Stimulated activated CD4-positive, alpha-beta T cell treated with anti-CD3 and anti-CD28 coated beads, Interleukin-1b, Interleukin-23, amount 100 ng/mL, for 48 hours (primary cell): ENCODE data around the gene ERC2.

Source experiments
- DNase-seq: peaks from one replicate; pipeline ENCODE4 v3.0.0-alpha.2; 2020

The ERC2 gene

DNA sequence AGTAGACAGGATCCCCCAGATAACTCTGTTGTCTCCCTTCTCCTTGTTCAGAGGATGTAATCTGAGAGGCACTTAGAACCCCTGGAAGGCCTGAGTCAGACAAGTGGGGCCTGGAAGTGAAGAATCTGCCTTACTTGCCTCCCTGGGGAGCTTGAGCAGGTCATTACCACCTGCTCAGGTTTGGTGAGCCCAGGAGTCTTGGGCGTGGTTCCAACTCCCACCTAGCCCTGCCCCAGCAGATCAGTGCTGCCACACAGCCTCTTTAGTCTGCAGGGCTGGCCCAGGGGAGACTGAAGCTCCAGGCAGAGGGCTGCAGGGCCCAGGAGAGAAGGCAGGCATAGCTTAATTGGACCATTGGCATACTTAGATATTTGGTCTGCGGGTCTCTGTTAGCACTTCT lies 230.0 kb downstream of the ERC2 start:
- DNase-seq, result no peak

DNA sequence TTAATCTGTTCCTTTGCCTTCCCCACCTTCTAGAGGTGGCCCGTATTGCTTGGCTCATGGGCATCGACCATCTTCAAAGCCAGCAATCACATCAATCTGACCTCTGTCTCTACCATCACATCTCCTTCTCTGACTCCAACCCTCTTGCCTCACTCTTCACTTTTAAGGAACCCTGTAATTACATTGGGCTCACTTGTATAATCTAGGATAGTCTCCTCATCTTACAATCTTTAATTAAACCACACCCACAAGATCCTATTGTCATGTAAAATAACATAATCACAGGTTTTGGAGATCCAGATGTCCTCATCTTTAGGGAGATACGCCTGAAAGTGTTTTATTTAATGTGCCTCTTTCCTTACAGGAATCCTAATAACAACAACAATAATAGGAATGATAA lies 234.5 kb downstream of the ERC2 start:
- DNase-seq, result no peak

DNA sequence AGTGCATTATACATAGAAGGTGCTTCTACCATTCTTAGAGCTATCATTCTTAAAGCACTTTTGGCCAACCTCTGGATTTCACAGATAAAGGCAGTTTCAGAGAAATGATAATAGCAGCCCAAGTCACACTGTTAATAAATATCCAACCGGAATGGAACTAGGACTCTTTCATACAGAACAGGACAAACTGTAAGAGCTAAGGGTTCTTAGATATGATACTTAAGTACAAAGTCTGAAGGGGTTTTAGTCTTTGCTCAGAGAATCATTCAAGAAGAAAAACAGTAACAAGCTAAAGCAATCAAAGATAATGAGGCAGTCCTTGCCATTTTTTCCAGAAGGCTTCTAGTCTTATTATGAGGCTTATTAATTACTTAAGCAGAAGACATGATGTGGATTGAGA lies 239.0 kb downstream of the ERC2 start:
- no peak for DNase-seq

DNA sequence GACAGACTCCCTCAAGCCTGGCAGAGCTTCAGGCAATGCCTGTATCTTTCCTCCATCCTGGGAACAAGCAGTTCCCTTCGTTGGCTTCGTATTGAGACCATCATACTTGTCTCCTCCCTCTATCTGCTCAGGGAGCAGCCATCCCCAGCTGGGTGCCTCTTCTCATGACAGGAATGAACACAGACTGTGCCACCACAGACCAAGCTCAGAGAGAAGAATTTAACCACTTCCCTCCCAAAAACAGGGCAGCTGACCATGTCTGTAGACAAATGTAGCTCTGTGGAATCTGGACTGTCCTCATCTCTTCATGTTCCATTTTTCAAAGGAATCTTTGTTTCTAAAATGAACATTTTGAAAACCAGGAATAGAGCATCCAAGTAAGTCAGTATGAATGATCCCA lies 245.4 kb downstream of the ERC2 start:
- DNase-seq, result no peak

DNA sequence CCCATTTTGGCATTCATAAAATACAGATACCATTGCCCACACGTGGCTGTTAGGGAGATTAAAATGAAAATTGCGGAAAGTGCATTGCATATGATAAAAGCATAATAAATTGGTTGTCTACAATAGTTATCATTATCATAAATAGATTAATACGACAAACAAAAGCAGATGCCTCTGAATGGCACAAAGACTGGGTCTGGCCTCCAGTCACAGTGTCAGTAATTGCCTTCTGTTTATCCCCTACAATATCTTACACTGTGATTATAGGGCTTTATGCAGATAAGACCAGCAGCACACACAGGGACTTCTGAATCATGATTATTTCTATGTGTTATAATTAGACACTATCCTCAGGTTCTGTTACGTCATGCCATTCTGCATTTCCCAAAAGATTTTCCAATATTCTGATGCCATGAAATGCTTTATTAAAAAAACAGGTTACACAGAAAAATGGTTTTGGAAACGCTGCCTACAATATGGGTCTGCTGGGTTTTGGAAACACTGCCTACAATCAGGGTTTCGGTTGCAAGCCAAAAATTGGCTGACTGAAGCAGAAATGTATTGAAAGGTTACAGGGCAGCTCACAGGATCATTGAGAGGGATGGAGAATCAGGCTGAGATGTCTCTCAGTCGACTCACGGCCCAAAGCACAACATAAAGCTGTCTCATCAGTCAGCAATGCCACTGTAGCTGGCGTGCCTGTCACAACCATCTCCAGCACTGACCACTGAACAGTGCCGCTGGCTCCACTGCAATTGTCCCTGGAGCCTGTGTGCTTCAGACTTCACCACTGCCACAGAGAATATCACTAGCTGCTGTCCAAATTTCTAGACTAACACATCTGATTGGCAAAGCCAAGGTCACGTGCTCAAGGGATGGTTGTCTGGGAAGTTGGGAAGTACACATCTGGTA lies 248.1 kb downstream of the ERC2 start:
- DNase-seq, result no peak

DNA sequence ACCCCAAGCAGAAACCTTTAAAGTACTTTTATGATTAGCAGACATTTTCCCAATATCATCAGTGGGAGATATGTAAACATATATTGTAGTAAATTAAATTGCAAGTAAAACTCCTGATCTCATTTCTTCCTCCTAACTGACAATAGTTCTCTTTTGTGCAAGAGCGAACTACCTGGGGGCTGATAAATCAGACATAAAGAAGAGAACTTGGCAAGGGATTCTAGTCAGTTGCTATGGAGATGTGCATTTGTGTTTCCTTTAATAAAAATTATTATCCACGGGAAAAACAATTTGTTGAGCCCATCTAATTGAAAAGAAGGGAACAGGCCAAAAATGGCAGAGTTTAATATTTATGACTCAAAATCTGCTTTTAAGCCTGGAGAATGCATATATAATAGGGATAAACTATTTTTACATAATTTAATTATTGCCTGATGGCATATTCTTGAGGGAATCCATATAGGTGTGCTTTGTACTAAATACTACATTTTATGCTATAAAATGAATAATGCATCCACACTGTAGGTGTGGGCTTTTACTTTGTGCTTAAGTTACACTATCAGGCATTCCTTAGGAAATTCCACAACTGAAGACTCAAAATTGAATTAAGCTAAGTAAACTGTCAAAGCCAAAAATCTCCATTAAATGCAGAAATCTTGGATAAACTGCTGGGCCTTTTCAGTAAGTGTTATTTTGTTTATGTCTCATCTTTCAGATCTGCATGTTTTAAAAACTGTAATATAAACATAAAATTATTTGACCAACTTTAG lies 258.1 kb downstream of the ERC2 start:
- no peak for DNase-seq

DNA sequence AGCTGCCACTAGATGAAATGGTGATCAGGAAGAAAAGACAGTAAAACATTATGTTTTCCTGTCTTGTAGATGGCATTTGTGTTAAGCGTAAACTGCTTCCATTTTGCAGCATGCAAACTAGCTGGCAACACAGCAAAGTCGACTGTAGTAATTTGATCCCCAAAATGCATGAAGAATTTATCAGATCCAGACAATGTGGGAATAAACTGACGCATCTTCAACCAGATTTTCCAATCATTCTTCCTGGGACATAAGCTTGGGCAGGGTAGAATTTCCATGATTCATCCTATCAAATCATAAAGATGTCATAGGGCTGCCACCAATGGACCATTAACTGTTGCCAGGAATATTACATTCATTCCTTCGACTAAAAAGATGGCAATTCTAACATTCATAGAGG lies 260.3 kb downstream of the ERC2 start:
- DNase-seq, result no peak

DNA sequence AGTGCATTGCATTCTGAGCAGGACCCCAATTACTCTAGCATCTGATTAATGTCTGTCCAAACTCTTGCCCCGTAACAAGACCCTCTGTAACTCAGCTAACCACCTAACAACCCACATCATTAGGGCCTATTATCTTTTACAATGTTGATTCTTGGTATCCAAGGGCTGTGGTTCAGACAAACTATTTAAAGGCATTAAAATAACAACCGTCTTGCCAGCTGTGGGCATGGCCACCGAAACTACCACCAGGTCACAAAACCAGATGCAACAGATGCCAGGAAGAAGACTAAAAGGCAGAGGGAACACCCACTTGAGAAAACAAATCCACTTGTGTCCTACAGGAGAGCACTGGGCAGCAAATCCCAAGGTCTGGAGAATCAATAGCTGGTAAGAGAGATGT lies 262.9 kb downstream of the ERC2 start:
- DNase-seq, result no peak

DNA sequence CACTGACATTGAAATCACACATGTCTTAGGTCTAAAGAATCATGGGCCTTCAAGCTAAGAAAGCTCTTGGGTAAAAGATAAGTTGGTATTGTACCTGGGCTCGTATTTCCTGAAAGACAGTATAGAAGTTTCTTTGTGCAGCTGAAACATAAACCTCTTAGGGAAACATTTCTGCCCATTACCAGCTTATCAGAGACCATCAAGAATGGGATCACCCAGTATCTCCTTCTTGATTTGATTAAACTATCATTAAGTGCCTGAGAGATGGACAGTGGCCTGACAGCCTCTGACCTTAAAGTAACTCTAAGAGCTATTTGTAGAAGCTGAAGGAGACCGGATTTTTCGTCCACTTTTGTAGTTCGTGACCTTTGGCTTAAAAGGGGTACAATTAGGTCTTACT lies 265.3 kb downstream of the ERC2 start:
- DNase-seq, result no peak

DNA sequence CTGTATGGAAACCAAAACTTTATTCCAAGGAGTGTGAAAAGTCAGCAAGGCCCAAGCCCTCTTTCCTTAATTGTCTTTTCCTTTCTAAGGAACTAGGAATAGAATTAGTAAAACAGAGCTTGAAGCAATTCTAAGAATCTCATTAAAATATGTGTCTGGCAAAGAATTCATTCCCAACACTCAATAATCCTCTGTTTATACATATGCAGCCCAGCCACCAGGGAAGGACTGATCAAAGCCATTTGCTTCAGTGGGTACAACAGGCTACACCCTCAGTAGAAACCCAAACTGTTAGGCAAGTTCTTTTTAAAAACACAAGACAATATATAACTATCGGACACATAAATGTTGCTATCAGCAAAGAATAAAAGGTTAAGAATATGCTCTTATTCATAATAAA lies 266.9 kb downstream of the ERC2 start:
- DNase-seq, result no peak

DNA sequence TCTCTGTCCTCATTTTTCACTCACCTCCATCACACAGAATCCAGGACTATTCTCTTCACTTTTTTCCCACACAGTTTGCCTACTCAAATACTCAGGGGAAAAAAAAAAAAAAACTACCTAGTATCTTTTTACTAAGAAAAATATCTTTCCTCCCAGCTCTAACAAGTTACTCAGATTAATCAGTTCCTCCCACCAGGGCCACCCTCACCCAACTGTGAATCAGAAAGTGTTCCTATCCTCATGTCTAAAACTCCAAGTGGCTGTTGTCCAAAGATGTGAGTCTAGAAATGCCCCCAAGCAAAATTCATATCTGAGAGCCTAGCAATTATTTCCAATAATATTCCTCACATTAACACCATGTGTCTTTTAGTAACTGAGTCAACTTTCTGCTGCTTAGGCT lies 268.0 kb downstream of the ERC2 start:
- DNase-seq, result no peak

DNA sequence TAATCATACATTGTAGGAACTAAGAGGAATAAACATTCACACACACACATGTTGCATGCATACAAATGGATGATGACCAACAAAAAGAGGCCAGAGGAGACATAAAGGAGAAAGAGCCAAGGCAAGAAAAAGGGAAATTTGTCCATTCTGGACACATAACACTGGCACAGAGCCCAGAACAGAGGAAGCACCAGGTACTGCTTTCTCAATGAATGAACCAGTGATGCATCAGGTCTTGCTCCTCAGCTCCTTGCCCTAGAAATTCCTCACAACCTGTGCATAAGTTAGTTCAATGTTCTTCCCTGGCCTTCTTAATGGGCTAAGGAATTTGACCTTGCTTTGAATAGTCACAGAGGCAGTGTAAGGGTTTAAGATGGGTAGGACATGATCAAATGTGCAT lies 270.3 kb downstream of the ERC2 start:
- no peak for DNase-seq

DNA sequence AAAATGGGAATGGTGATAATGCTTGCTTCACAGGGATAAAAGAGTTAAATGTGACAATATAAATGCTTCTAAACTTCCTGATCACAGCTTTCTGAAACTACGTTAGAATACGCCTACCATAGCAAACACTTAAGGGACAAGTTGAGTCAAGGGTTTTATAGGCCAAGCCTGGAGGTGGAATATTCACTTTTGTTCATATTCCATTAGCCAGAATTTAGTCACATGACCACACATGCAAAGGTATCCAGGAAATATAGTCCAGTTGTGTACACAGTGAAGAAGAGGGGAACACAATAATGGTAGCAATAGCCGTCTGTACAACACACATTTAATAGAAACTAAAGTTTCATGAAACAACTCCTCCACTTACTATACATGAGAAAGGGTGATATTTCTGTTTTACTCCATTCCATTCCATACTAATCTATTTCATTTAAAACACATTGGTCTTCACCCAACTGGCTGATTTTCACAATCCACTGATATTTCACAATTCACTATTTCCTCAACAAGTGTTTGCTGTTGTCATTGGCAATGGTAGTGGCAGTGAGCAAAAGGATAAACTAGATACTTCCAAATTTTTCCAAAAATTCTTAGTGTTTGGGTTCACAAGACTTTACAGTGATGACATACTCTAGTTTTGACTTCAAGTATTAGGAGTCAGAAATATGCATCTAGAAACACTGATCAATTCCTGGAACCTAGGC lies 270.9 kb downstream of the ERC2 start:
- no peak for DNase-seq

DNA sequence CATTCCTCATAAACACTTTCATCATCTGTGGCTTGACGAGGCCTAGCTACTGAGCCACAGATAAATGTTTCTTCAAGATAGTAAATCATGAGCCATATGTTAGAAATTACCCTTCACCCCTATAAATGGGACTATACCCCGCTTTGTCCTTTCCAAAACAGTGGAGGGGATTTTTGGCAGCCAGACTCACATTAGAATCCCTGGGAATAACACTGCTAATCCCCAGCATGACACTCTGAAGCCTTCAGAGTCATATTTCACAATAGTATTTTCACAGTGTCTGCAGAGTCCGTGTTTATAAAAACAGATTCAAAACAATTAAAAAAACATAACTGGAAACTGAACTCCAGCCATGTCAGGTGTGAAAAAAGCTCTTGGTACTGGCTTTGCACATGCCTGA lies 271.6 kb downstream of the ERC2 start:
- no peak for DNase-seq

DNA sequence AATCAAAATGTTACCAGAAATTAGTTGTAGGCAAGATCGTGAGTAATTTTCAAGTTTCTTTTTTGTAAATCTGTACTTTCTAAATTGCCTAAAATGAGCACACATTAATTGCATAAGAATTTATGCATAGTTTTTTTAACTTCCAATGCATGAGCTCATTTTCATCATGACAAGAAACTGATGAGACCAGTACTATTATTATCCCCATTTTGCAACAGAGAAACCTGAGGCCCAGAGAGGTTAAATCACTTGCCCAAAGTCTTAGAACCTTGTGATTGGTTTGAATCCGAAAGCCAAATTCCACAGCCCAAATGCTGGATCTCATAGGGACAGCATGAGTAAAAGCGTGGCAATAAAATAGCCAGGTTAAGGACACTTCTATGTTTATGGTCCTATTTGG lies 274.7 kb downstream of the ERC2 start:
- DNase-seq, result no peak

DNA sequence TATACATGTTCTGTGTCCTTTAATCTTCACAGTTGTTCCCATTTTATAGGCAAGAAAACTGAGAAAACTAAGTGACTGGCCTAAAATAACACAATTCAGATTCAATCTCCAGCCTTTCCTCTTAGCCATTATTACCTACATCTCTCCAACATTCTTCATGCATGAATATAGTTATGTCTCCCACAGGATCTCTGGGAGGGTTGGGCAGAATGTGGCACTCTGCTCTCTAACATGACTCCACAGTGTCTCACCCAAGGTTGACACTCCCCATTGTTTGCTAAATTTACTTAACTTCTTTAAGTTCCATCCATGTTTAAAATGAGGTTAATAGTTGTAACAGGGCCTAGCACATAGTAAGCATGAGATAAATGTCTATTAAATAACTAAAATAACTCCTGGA lies 276.3 kb downstream of the ERC2 start:
- DNase-seq, result no peak

DNA sequence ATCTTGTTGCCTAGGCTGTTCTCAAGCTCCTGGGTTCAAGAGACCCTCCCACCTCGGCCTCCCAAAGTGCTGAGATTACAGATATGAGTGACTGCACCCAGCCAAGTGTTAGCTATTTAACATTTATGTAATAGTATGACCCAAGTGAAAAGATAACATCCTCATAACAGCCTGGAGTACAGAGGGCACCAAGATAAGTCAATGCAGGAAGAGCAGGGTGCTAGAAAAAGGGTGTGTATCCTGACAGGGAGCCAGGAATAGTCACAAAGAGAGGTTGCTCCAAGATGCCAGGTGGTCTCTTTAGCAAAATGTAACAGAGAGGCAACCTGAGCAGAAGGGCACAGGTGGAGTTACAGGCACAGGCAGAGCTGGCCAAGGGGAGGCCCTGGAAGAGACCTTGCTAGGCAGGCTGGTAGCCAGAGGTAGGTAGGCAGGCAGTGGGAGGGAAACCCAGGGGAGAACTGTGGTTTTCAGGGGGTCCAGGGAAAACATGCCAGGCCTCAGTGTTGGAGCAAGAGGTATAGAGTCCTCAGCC lies 277.4 kb downstream of the ERC2 start:
- DNase-seq, result no peak

DNA sequence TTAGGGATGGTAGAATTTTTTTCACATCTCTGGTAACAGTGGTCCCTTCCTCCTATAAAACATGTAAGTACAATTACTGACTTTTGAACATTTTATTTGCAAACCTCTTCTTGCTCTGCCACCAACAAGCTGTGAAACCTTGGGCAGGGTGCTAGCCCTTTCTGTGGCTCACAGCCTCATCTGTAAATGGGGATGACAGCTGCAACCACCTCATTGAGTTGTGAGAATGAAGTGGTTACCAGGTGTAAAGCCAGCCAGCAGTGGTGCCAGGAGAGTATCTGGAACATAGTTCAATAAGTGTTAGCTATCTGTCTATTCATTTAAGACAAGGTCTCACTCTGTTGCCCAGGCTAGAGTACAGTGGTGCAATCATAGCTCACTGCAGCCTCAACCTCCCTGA lies 278.1 kb downstream of the ERC2 start:
- no peak for DNase-seq

DNA sequence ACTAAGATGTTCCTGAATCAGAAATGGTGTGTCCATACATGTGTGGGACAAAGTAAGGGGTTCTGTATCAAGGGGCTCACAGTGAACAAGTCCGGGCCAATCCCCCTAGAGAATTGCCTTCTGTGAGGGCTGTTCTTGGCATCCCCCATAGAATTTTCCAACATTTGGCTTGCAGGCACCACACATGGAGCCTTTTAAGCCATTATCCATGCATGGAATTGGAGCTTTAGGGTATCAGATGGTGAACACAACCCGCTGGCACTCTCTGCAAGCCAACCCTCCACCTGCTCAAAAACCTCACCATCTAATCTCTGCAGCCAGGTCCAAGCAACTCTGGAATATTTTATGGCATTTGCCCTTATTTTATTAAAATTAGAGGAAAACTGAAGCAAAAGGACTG lies 278.7 kb downstream of the ERC2 start:
- no peak for DNase-seq

DNA sequence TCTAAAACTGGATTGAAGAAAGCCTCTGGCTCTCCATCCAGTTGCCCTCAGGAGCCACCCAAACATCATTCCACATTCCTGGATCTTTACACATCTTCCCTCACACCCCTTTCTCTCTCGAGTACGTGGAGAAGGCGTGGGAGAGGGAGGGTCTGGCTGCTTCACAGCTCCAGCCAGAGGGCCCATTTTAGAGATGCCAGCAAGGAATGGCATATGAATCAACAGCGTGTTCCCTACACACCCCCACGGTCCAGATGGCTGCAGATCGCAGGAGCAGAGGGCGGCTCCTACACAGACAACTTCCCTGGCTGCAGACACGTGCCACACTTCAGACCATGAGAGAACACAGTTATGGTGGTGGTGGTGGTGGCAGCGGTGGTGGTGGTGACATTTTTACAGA lies 280.1 kb downstream of the ERC2 start:
- no peak for DNase-seq

DNA sequence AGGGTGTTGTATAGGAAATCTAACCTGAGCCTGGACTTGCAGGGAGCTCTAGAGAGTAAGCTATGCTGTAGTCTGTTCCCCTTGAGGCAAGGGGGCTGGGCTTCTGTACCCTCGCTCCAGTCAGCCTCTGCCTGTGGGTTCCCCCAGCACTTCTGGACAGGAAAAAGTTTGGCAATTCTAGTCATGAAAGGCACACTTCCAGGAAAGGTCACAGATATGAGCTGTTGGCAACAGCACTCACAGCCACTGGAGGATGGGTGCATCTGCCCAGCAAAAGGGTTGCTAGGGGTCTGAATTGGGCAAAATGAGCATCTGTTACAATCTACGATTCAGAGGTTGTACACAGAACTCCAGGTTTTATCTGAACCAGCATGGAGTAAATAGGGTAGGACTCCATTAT lies 281.2 kb downstream of the ERC2 start:
- DNase-seq, result no peak

DNA sequence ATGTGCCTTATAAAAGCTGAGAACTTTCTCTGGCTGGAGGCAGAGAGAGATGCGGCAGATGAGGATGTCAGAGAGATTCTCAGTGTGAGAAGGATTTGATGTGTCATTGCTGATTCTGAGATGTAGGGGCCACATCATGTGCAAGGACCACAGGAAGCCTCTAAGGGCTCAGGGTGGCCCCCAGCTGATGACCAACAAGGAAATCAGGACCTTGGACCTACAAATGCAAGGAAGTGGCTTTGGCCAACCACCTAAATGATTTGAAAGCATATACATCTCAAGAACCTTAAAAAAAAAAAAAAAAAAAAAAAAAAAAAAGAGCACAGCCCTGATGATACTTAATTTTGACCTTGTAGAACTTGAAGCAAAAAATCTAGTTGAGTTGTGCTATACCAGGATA lies 282.4 kb downstream of the ERC2 start:
- no peak for DNase-seq

DNA sequence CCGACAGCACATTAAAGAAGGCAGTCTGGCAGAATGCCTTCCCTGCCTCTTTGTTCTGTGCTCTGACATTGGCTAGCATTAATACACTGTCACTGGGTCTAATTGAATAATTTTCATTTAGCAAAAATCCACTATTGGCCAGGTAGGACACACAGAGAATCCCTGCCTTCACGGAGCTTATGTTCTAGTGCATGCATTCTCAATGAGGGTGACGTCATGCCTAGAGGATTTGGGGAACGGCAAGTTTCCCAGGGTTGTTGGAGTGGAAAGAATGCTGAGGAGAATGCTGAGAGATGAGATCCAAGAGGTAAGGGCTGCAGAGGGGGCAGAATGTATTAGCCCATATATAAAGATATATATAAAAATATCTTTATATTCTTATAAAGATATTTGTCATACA lies 284.7 kb downstream of the ERC2 start:
- DNase-seq, result no peak

DNA sequence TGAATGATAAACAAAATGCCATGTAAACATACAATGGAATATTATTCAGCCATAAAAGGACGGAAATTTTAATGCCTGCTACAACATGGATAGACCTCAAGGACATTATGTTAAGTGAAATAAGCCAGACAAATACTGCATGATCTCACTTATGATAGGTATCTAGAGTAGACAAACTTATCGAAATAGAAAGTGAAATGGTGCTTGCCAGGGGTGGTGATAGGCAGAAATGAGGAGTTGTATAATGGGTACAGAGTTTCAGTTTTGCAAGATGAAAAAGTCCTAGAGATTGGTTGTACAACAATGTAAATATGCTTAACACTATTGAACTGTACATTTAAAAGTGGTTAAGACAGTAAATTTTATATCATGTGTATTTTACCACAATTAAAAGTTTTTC lies 287.8 kb downstream of the ERC2 start:
- DNase-seq, result no peak
